Chondrocyte (in vitro differentiated cells): ENCODE measurements around the gene MAPK8IP1. TPM values are rescaled to one million over a fixed set of nuclear protein-coding genes. Genes with fewer than 3 reads are reported as not detected.

Experiments used
- DNase-seq: peaks from one replicate; pipeline ENCODE4 v3.0.0; 2021; ENCODE audit warnings: mixed read lengths, low spot score
- H3K27ac Mint-ChIP-seq: one replicate; pipeline ENCODE4 v1.8.0; 2021; ENCODE audit warnings: mild to moderate bottlenecking, moderate library complexity, mixed read lengths; ENCODE audit not compliant: unreplicated experiment
- H3K27me3 Mint-ChIP-seq: 2 replicates; pipeline ENCODE4 v1.8.0; 2021; ENCODE audit warnings: low read depth, mixed read lengths
- H3K36me3 Mint-ChIP-seq: 2 replicates; pipeline ENCODE4 v1.8.0; 2021; ENCODE audit warnings: low read depth, mixed read lengths
- H3K4me1 Mint-ChIP-seq: 2 replicates; pipeline ENCODE4 v1.8.0; 2021; ENCODE audit warnings: low read depth, mild to moderate bottlenecking, mixed read lengths
- H3K4me3 Mint-ChIP-seq: one replicate; pipeline ENCODE4 v1.8.0; 2021; ENCODE audit warnings: mild to moderate bottlenecking, moderate library complexity, mixed read lengths; ENCODE audit not compliant: unreplicated experiment
- H3K9me3 Mint-ChIP-seq: 2 replicates; pipeline ENCODE4 v1.8.0; 2021; ENCODE audit warnings: low read depth, mixed read lengths
- CTCF ChIP-seq: fragments of 200-600 bp; sonication (generic); IDR thresholded peaks from 2 replicates; pipeline ENCODE4 v1.5.0; 2021; ENCODE audit warnings: antibody characterized with exemption, mild to moderate bottlenecking, moderate library complexity
- total RNA-seq: library from RNA; stranded (reverse); gene quantifications from 3 replicates; pipeline ENCODE4 v1.2.1, GENCODE V29; 2021

MAPK8IP1 gene
- total RNA-seq, 1 donor from 2014 or later, result 9.6 TPM

- H3K27me3 Mint-ChIP-seq, result peaks cover 23% of the 10 kb centered on the region
- H3K4me3 Mint-ChIP-seq, result no peak overlapping the region
- no peaks in the 10 kb centered on the region for H3K9me3 Mint-ChIP-seq
- no peak overlapping the region for H3K27ac Mint-ChIP-seq
- H3K4me1 Mint-ChIP-seq, result peaks cover 10% of the 10 kb centered on the region
- H3K36me3 Mint-ChIP-seq, result peaks cover 8% of the 10 kb centered on the region
- no peak for TF ChIP-seq CTCF
- no peak for DNase-seq
These were observed 41.3 kb downstream of the MAPK8IP1 start for GRCh38 chr11:45926536-45927331.

GRCh38 chr11:45927332-45927683 is 41.9 kb downstream of the MAPK8IP1 start:
- DNase-seq, result no peak

GRCh38 chr11:45927684-45928413 is 42.4 kb downstream of the MAPK8IP1 start:
- peaks cover 10% of the 10 kb centered on the region for H3K4me1 Mint-ChIP-seq
- H3K36me3 Mint-ChIP-seq, result peaks cover 13% of the 10 kb centered on the region
- no peaks in the 10 kb centered on the region for H3K9me3 Mint-ChIP-seq
- peaks cover 23% of the 10 kb centered on the region for H3K27me3 Mint-ChIP-seq
- no peak for DNase-seq
- no peak overlapping the region for H3K27ac Mint-ChIP-seq
- H3K4me3 Mint-ChIP-seq, result no peak overlapping the region
- no peak for TF ChIP-seq CTCF

More at GRCh38 chr11:45927332-45927683, 41.9 kb downstream of the MAPK8IP1 start:
- Mint-ChIP-seq H3K4me1 (peaks cover 10% of the 10 kb centered on the region), H3K36me3 (peaks cover 13% of the 10 kb centered on the region), H3K27ac (no peak overlapping the region), H3K27me3 (peaks cover 23% of the 10 kb centered on the region), H3K9me3 (no peaks in the 10 kb centered on the region), H3K4me3 (no peak overlapping the region)
- TF ChIP-seq CTCF, result no peak

GRCh38 chr11:45928535-45929215 is 43.2 kb downstream of the MAPK8IP1 start:
- peaks cover 18% of the 10 kb centered on the region for H3K27me3 Mint-ChIP-seq
- no peaks in the 10 kb centered on the region for H3K9me3 Mint-ChIP-seq
- no peak overlapping the region for H3K4me3 Mint-ChIP-seq
- no peak for TF ChIP-seq CTCF
- DNase-seq, result no peak
- H3K27ac Mint-ChIP-seq, result no peak overlapping the region
- H3K36me3 Mint-ChIP-seq, result peaks cover 15% of the 10 kb centered on the region
- peaks cover 6% of the 10 kb centered on the region for H3K4me1 Mint-ChIP-seq

- Mint-ChIP-seq H3K27ac (no peak overlapping the region), H3K9me3 (no peaks in the 10 kb centered on the region), H3K4me3 (no peak overlapping the region), H3K4me1 (peaks cover 6% of the 10 kb centered on the region), H3K36me3 (peaks cover 12% of the 10 kb centered on the region), H3K27me3 (peaks cover 11% of the 10 kb centered on the region)
- no peak for TF ChIP-seq CTCF
- DNase-seq, result no peak
These were observed 44.1 kb downstream of the MAPK8IP1 start for GRCh38 chr11:45929486-45930030.
